ENCODE data around the gene FADS1. TPM values are rescaled to one million over a fixed set of nuclear protein-coding genes. Genes with fewer than 3 reads are reported as not detected.

FADS1 gene
- total and polyA plus RNA-seq, 11 donors: 14.3 to 72.6 (median 23.6) TPM

GRCh38 chr11:61793083-61793828, 23.5 kb downstream of the FADS1 start:
- ATAC-seq (peak in 1 of 4 donors; percentile 1), DNase-seq (peak in 1 of 5 donors; percentile 54)
- Histone ChIP-seq H3K36me3 (peaks cover 0 to 38% (median 26%) of the 10 kb centered on the region in 9 donors), H3K4me1 (peaks cover 6 to 30% (median 22%) of the 10 kb centered on the region in 12 donors), H3K9me3 (no peaks in the 10 kb centered on the region), H3K27me3 (no peaks in the 10 kb centered on the region), H3K4me3 (peak overlapping the region; percentile 62 to 92 (median 72)), H3K27ac (peak overlapping the region in 11 of 12 donors; percentile 90 to 99 (median 97))
- intact Hi-C loops (cut with DNase I): loop anchor here in 3 of 10 donors (2.0 to 10.0 kb wide), 3 partner anchors 98 to 582 kb away; partner anchors contain the start of gene FADS3 (in 1 of the 3)
- TF ChIP-seq POLR2A (IDR thresholded peaks at IDR 0.05): no peak
- WGBS, 4 donors: 5 to 6% (median 5%) methylated on average over 27 to 29 of the region's 29 CpGs

GRCh38 chr11:61792310-61793082, 24.3 kb downstream of the FADS1 start, which contains the start of the genes FEN1 and TMEM258:
Gene FEN1, plus strand, starts transcription at chr11:61792911. Its CDS starts 2,451 bp downstream, at chr11:61795362.
Gene TMEM258, minus strand, starts transcription at chr11:61792599. Its CDS starts 41 bp downstream, at chr11:61792558.
- intact Hi-C loops (cut with DNase I): loop anchor here in 3 of 10 donors (2.0 to 10.0 kb wide), 3 partner anchors 98 to 582 kb away; partner anchors contain the start of gene FADS3 (in 1 of the 3)
- DNase-seq: peak; percentile 89 to 94 (median 93)
- Histone ChIP-seq H3K36me3 (peaks cover 0 to 46% (median 33%) of the 10 kb centered on the region in 9 donors), H3K27ac (peak within 1 kb of the TSS; percentile 89 to 99 (median 96)), H3K27me3 (no peaks in the 10 kb centered on the region), H3K4me3 (peak within 1 kb of the TSS; percentile 62 to 92 (median 72)), H3K9me3 (no peaks in the 10 kb centered on the region), H3K4me1 (peaks cover 6 to 26% (median 19%) of the 10 kb centered on the region in 12 donors)
- 0 to 1% (median 0%) methylated on average over 45 to 61 of the region's 61 CpGs for WGBS, 4 donors
- TF ChIP-seq CTCF (IDR thresholded peaks at IDR 0.05) (peak in 2 of 12 donors; percentile 8 to 10), POLR2A (IDR thresholded peaks at IDR 0.05) (peak in 1 of 2 donors; percentile 62)
- ATAC-seq: peak; percentile 88 to 94 (median 93)

GRCh38 chr11:61791737-61792309, 25.0 kb downstream of the FADS1 start:
- Histone ChIP-seq H3K4me3 (peak overlapping the region; percentile 62 to 92 (median 72)), H3K9me3 (no peaks in the 10 kb centered on the region), H3K27ac (peak overlapping the region; percentile 89 to 99 (median 96)), H3K36me3 (peaks cover 0 to 53% (median 40%) of the 10 kb centered on the region in 9 donors), H3K4me1 (peaks cover 6 to 24% (median 17%) of the 10 kb centered on the region in 12 donors), H3K27me3 (no peaks in the 10 kb centered on the region)
- peak; percentile 58 to 86 (median 75) for DNase-seq
- intact Hi-C loops (cut with DNase I): loop anchor here in 3 of 10 donors (2.0 to 10.0 kb wide), 3 partner anchors 99 to 583 kb away; partner anchors contain the start of gene FADS3 (in 1 of the 3)
- peak; percentile 35 to 82 (median 58) for ATAC-seq
- TF ChIP-seq CTCF (IDR thresholded peaks at IDR 0.05) (peak in 3 of 12 donors; percentile 21 to 34 (median 26)), POLR2A (IDR thresholded peaks at IDR 0.05) (no peak)
- 5 to 7% (median 6%) methylated on average over 14 of the region's 14 CpGs for WGBS, 4 donors

GRCh38 chr11:61787928-61788491, 28.8 kb downstream of the FADS1 start:
- no peak for TF ChIP-seq POLR2A (IDR thresholded peaks at IDR 0.05)
- peak in 7 of 12 donors; percentile 15 to 40 (median 31) for TF ChIP-seq CTCF (IDR thresholded peaks at IDR 0.05)
- H3K4me1 ChIP-seq: peaks cover under 1 to 14% (median 10%) of the 10 kb centered on the region in 12 donors
- H3K27me3 ChIP-seq: no peaks in the 10 kb centered on the region
- 43 to 54% (median 51%) methylated on average over 8 to 9 of the region's 9 CpGs for WGBS, 4 donors
- no peaks in the 10 kb centered on the region for H3K9me3 ChIP-seq
- no peak overlapping the region for H3K4me3 ChIP-seq
- peaks cover 0 to 71% (median 62%) of the 10 kb centered on the region in 9 donors for H3K36me3 ChIP-seq
- no peak for ATAC-seq
- H3K27ac ChIP-seq: no peak overlapping the region
- DNase-seq: peak in 1 of 5 donors; percentile 56
- intact Hi-C loops (cut with DNase I): no loop called here
